ENCODE results near the gene CYP4F8.
"Not testable (repeated sequence)": the region's sequence is repeated elsewhere in the genome, so short reads cannot be mapped to it uniquely, and the experiment has no call there.

Gene CYP4F8

DNA sequence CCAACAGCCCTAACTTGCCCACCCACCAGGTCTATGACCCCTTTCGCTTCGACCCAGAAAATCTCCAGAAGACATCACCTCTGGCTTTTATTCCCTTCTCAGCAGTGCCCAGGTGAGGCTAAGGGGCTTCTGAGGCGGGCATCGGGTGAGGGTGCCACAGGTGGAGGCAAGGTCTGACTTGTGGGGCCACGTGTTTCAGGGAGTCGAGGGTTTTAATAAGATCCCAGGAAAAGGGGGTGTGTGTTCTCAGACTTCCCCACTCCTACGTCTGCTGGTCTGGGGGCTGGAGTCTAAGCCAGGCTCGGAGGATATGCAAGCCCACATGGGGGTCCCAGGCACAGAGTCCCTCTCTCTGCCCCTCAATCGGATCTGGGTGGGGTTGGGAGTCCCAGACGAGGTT lies 30.9 kb upstream of the CYP4F8 start:
- no peak overlapping the region for H3K4me3 ChIP-seq (ENCODE audit: low read depth, low read length)
- TF ChIP-seq, protein P1, sequence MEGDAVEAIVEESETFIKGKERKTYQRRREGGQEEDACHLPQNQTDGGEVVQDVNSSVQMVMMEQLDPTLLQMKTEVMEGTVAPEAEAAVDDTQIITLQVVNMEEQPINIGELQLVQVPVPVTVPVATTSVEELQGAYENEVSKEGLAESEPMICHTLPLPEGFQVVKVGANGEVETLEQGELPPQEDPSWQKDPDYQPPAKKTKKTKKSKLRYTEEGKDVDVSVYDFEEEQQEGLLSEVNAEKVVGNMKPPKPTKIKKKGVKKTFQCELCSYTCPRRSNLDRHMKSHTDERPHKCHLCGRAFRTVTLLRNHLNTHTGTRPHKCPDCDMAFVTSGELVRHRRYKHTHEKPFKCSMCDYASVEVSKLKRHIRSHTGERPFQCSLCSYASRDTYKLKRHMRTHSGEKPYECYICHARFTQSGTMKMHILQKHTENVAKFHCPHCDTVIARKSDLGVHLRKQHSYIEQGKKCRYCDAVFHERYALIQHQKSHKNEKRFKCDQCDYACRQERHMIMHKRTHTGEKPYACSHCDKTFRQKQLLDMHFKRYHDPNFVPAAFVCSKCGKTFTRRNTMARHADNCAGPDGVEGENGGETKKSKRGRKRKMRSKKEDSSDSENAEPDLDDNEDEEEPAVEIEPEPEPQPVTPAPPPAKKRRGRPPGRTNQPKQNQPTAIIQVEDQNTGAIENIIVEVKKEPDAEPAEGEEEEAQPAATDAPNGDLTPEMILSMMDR (conservative IDR thresholded peaks at IDR 0.05; ENCODE audit: low read depth, low read length): no peak
- DNase-seq (ENCODE audit: low read depth): no peak

DNA sequence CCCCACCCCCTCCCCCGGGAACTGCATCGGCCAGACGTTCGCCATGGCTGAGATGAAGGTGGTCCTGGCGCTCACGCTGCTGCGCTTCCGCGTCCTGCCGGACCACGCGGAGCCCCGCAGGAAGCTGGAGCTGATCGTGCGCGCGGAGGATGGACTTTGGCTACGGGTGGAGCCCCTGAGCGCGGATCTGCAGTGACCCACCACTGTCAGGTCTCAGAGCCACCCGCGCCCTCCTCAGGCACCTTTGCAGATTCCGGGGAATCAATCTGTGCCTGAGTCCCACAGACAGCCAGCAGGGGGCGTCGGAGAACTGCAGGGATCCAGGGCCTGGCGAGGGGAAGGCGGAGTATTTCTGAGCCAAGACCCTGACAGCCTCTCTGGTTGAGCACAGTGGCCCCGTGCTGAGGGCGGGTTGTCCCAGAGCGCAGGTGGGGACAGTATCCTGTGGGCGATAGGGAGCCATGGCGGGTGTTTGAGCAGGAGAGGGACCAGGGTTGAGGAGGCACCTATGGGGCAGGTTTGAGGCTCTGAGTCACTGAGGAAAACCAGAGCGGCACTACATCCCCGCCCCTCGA lies 30.4 kb upstream of the CYP4F8 start:
- peak; percentile 67 for DNase-seq (ENCODE audit: low read depth)
- no peak overlapping the region for H3K4me3 ChIP-seq (ENCODE audit: low read depth, low read length)
- TF ChIP-seq, protein P1 (conservative IDR thresholded peaks at IDR 0.05; ENCODE audit: low read depth, low read length): peak; percentile 92

DNA sequence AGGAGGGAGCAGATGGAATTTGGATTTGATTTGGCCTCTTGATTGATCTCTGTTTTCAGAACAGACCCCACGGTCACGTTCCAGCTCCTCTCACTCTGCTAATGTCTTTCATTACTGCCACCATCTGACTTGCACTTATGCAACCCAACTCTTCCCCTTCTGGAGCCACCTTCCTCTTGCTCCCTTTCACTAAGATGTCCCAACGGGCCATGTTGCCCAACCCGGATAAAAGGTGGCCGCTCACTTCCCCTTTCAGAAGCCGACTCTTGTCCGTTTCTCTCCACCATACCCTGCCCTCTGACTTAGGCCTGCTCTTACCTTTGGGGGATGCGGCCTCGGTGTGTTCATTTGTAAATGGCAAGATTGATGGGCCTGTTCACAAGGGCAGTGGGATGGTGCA lies 27.4 kb upstream of the CYP4F8 start:
- no peak overlapping the region for H3K4me3 ChIP-seq (ENCODE audit: low read depth, low read length)
- DNase-seq (ENCODE audit: low read depth): no peak
- TF ChIP-seq, protein P1 (conservative IDR thresholded peaks at IDR 0.05; ENCODE audit: low read depth, low read length): no peak

DNA sequence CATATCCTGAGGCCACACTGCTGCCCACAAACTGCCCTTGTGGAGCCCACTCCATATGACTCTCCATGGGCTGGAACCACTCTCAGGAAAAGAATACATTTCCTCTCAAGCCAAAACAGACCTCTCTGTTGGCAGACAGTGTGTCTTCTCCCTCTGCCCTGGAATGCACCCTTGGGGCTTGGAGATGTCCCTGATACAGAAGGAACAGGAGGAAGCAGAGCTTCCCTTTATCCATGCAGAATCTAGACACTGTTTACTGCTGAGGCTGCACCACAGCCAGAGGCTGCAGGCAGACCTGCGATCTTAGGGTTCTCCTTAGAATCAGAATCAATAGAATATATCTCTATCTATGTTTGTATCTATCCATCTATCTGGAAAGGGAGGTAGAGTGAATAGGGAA lies 26.8 kb upstream of the CYP4F8 start:
- DNase-seq (ENCODE audit: low read depth): no peak
- TF ChIP-seq, protein P1 (conservative IDR thresholded peaks at IDR 0.05; ENCODE audit: low read depth, low read length): no peak
- no peak overlapping the region for H3K4me3 ChIP-seq (ENCODE audit: low read depth, low read length)

DNA sequence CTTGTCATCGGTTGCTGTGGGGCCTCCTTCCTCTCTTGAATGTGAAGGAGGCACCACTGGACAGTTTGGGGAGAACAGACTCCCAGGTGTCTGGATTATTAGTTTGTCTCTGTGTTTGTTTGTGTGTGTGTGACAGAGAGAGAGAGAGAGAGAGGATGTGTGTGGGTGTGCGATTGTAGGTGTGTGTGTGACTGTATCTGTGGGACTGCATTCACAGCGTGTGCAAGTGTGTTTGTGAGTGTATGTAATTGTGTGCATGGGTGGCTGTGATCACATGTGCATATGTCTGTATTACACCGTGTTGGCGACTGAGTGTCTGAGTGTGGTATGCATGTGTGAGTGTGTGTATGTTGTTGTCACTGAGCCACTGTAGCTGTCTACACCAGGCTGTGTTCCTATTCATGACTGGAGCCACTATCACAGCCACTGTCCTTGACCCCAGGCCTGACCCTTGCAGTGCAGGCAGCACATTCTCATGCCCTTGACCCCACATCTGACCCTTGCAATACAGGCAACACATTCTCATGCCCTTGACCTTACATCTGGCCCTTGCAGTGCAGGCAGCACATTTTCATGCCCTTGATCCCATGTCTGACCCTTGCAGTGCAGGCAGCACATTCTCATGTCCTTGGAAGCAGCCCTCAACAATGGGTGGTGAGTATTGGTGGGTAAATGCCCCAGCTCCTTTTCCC lies 25.1 kb upstream of the CYP4F8 start:
- no peak overlapping the region for H3K4me3 ChIP-seq (ENCODE audit: low read depth, low read length)
- no peak for DNase-seq (ENCODE audit: low read depth)
- TF ChIP-seq, protein P1 (conservative IDR thresholded peaks at IDR 0.05; ENCODE audit: low read depth, low read length): no peak

DNA sequence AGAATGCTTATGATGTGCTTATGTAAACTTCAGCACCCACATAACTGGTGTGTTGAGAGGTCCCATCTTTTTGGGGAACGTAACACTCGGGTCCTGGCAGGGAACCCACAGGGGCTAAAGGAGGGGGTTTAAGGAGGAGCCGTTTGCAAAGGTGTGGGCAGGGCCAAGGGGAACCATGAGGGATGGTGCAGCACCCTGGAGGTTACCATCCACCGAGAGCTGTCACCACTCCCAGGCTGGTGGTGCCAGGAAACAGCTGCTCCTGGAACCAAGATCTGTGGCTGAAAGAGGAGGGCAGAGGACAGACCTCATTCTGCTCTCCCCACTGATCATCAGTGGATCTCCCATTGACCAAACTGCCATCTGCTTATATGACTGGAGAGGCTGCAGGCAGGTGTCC lies 23.2 kb upstream of the CYP4F8 start:
- DNase-seq (ENCODE audit: low read depth): no peak

DNA sequence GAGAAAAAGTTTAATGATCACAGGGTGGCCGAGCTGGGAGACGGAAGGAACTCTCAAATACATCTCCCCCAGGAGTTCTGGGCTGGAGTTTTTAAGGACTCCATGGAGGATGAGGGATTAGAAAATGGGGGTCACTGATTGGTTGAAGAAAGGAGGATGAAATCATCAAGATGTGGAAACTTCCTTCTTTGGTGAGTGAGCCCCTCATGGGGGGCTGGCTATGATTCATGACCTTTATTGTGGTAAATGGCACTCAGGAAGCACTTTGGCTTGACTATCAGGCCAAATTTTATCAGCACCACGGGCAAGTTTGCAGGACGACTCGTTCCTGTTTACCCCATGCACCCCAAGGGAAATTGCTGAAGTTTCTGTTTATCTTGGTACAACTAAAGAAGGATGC lies 22.5 kb upstream of the CYP4F8 start:
- H3K4me3 ChIP-seq (ENCODE audit: low read depth, low read length); DNase-seq (ENCODE audit: low read depth): not testable (repeated sequence)

More for the DNA sequence above, 23.2 kb upstream of the CYP4F8 start:
- TF ChIP-seq, protein P1 (conservative IDR thresholded peaks at IDR 0.05; ENCODE audit: low read depth, low read length): no peak
- H3K4me3 ChIP-seq (ENCODE audit: low read depth, low read length): no peak overlapping the region

DNA sequence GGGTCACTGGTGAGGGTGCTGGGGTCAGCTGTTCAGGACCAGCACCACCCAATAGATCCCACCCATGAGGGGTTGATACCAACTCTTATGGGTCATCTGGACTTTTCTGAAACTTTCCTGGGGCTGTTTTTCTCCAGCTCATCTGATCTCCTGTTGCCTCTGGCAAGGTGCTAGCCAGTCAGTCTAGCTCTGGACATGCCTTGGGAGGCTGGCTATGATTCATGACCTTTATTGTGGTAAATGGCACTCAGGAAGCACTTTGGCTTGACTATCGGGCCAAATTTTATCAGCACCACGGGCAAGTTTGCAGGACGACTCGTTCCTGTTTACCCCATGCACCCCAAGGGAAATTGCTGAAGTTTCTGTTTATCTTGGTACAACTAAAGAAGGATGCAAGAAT lies 21.3 kb upstream of the CYP4F8 start:
- H3K4me3 ChIP-seq (ENCODE audit: low read depth, low read length): not testable (repeated sequence)

More for the DNA sequence above, 21.3 kb upstream of the CYP4F8 start:
- DNase-seq (ENCODE audit: low read depth): not testable (repeated sequence)

Measured in choroid plexus epithelial cell (primary cell).